Psoas muscle (tissue), 8 donors: Measurements from ENCODE around the gene ACTR1A. TPM values are rescaled to one million over a fixed set of nuclear protein-coding genes. Genes with fewer than 3 reads are reported as not detected.

Experiments
- ATAC-seq, 4 donors: fragments of 200-7000 bp; cut with Tn5 transposase; one replicate each; pipeline ENCODE4 v1.9.1; 2020; ENCODE audit warnings: moderate library complexity in 3 of 4, mild to moderate bottlenecking in 2 of 4
- DNase-seq, 2 donors: peaks; one replicate each; pipeline ENCODE4 v3.0.0-alpha.2; 2020
- H3K27ac ChIP-seq: fragments of 200-600 bp; one replicate; pipeline ENCODE4 v1.8.0; 2022
- H3K27me3 ChIP-seq, 3 donors: fragments of 200-600 bp in 1 of 3; one replicate each; pipeline versions ENCODE4 v1.6.1 to v1.8.0; 2013 to 2022; ENCODE audit warnings: low read length in 2 of 3, mild to moderate bottlenecking in 2 of 3, moderate library complexity in 1 of 3; ENCODE audit not compliant: insufficient read depth in 3 of 3
- H3K36me3 ChIP-seq, 2 donors: fragments of 200-600 bp in 1 of 2; one replicate each; pipeline versions ENCODE4 v1.6.1 to v1.8.0; 2013 to 2022; ENCODE audit warnings: low read depth in 1 of 2, mild to moderate bottlenecking in 1 of 2, moderate library complexity in 1 of 2; ENCODE audit not compliant: insufficient read depth in 1 of 2
- H3K4me1 ChIP-seq: fragments of 200-600 bp; one replicate; pipeline ENCODE4 v1.8.0; 2022
- H3K4me3 ChIP-seq: fragments of 200-600 bp; one replicate; pipeline ENCODE4 v1.8.0; 2022; ENCODE audit warnings: mild to moderate bottlenecking
- H3K9me3 ChIP-seq: fragments of 200-600 bp; one replicate; pipeline ENCODE4 v1.8.0; 2022
- CTCF ChIP-seq: fragments of 200-600 bp; IDR thresholded peaks from one replicate; pipeline ENCODE4 v1.8.0; 2022; ENCODE audit warnings: antibody characterized with exemption
- WGBS, 3 donors: extraction: QIAGEN DNeasy Blood & Tissue Kit; methylation state at CpG; one replicate each; pipeline versions ENCODE4 v1.1.6 to v1.1.7; 2013; 5-methylcytosine and 5-hydroxymethylcytosine counted together
- intact Hi-C, 2 donors: fragments of 100-400 bp; cut with DNase I; formaldehyde crosslinking; loops; one replicate each; pipeline versions ENCODE4 v1.11.0 to v1.14.2; 2022
- polyA plus RNA-seq, 3 donors: library from polyadenylated mRNA; stranded (reverse); fragments of 200-250 nt; gene quantifications; one replicate each; pipeline ENCODE4 v1.2.3, GENCODE V29; 2013
- total RNA-seq, 4 donors: library from RNA; stranded (reverse); fragmentation: NEBNext Ultra II Directional in 2 of 4; extraction: Animal tissue kit (Norgen Biotek cat#: 25700) in 2 of 4; gene quantifications; one replicate each; pipeline versions ENCODE4 v1.2.1 to v1.2.4, GENCODE V29; 2021 to 2023
- donor health status: healthy with polysubstance abuse.
- donor health status: DM: no; HTN: no; CAD: no; lungs with moderate emphysema.
- donor health status: Bipolar disorder and iron deficiency.
- donor health status: healthy.
- donor health status: DM: yes; HTN: yes; CAD: no.
- donor health status: DM: no; HTN: no; CAD: no.
- donor health status: DM: no; HTN: no; CAD: no.
- donor health status: DM: yes; HTN: yes; CAD: no.

ACTR1A gene
- total and polyA plus RNA-seq, 7 donors: 76.2 to 188 (median 128) TPM

DNA sequence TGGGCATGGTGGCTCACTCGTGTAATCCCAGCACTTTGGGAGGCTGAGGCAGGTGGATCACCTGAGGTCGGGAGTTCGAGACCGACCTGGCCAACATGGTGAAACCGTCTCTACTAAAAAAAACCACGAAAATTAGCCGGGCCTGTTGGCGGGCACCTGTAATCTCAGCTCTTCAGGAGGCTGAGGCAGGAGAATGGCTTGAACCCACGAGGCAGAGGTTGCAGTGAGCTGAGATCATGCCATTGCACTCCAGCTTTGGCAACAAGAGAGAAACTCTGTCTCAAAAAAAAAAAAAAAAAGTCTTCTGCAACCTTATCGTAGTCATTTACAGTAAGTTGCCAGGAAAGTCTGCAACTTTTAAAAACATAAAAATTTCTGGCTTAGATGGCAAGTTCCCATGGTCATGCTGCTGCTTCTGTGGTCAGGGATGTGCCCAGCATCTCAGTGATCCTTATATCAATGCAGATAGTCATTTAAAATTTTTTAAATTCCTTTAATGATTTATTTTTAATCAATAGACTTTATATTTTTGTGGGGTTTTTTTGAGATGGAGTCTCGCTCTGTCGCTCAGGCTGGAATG is 16.8 kb upstream of the ACTR1A start:
- no peak for DNase-seq
- no peaks in the 10 kb centered on the region for H3K9me3 ChIP-seq
- intact Hi-C loops: no loop called here
- H3K36me3 ChIP-seq: peaks cover 0 to 23% of the 10 kb centered on the region in 2 donors
- no peak overlapping the region for H3K4me3 ChIP-seq
- ATAC-seq: no peak
- TF ChIP-seq CTCF: no peak
- 85 to 94% (median 87%) methylated on average over 12 of the region's 12 CpGs for WGBS, 3 donors
- no peaks in the 10 kb centered on the region for H3K27me3 ChIP-seq
- no peaks in the 10 kb centered on the region for H3K4me1 ChIP-seq
- no peak overlapping the region for H3K27ac ChIP-seq

- TF ChIP-seq CTCF: no peak
- no peak overlapping the region for H3K4me3 ChIP-seq
- H3K36me3 ChIP-seq: peaks cover 2 to 32% of the 10 kb centered on the region in 2 donors
- intact Hi-C loops: no loop called here
- ATAC-seq: no peak
- WGBS, 3 donors: 80 to 85% (median 81%) methylated on average over 3 of the region's 3 CpGs
- H3K9me3 ChIP-seq: no peaks in the 10 kb centered on the region
- H3K4me1 ChIP-seq: no peaks in the 10 kb centered on the region
- no peaks in the 10 kb centered on the region for H3K27me3 ChIP-seq
- no peak overlapping the region for H3K27ac ChIP-seq
- DNase-seq: no peak
Measured at GRCh38 chr10:102517553-102517952, 15.0 kb upstream of the ACTR1A start.

DNA sequence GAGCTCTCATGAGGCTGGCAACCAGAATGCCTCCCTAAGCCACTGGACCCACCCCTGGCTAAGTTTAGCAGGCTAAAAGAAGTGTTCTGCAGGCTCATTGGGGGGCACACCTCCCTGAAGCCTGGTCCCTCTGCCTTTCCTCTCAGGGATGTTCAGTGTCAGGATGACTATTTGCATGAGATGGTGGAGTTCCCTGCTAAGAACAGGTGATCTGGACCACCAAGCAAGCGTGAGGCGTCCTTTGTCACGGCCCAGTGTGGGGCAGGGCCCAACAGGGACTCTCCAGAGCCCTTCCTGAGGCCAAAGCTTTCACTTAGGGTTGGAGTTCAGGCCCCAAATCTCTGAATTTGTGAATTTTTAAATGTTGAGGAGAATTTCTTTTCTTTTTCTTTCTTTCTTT is 13.2 kb upstream of the ACTR1A start:
- intact Hi-C loops: no loop called here
- Histone ChIP-seq H3K36me3 (peaks cover 2 to 45% of the 10 kb centered on the region in 2 donors), H3K27ac (no peak overlapping the region), H3K9me3 (no peaks in the 10 kb centered on the region), H3K4me3 (no peak overlapping the region), H3K4me1 (no peaks in the 10 kb centered on the region), H3K27me3 (no peaks in the 10 kb centered on the region)
- DNase-seq (no peak), ATAC-seq (no peak)
- TF ChIP-seq CTCF: no peak
- WGBS, 3 donors: 80 to 96% (median 93%) methylated on average over 3 of the region's 3 CpGs

DNA sequence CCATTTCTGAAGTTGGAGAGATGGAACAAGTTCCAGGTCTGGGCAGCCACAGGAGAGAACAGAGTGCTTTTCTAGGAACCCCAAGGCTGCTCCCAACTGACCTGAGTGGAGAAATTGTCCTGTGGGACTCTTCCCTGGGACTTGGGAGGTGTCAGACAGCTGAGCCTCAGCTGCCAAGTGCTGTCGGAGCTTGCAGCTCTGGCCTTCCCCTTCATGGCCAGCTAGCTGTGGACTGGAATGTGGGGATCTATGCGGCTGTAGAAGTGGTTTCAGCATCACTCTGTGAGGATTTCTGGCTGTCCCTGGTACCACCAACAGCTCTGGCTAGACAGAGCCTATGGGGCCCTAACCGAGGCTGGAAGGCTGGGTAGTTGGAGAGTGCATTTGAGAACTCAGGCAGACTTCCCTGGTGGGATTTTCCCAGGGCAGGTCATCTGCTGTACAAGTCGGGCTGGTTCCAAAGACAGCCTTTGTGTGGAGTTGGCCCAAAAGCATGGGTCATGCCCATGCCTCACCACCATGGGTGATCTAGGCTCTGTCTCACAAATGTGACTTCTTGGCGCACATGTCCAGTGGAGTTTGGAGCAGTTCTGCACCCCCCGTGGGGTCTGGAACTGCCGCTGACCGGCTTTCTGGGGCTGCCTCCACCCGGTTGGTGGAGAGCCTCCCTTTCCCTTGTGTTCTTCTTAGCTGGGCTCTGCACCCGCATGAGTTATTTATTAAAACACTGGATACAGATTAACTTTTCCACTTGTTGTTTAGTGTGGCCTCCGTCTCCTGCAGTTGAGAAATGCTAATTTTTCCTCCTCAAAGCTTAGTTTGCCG is 12.2 kb upstream of the ACTR1A start:
- no peaks in the 10 kb centered on the region for H3K9me3 ChIP-seq
- intact Hi-C loops: no loop called here
- WGBS, 3 donors: 60 to 73% (median 62%) methylated on average over 12 of the region's 12 CpGs
- TF ChIP-seq CTCF: no peak
- H3K27me3 ChIP-seq: no peaks in the 10 kb centered on the region
- no peak overlapping the region for H3K27ac ChIP-seq
- H3K36me3 ChIP-seq: peaks cover 2 to 54% of the 10 kb centered on the region in 2 donors
- H3K4me1 ChIP-seq: peaks cover 1% of the 10 kb centered on the region
- DNase-seq (no peak), ATAC-seq (no peak)
- no peak overlapping the region for H3K4me3 ChIP-seq
